ENCODE data around the gene CDH26. TPM values are rescaled to one million over a fixed set of nuclear protein-coding genes. Genes with fewer than 3 reads are reported as not detected.

CDH26 gene
- polyA plus RNA-seq, 1 donor from 2014 or later = 0.43 TPM

DNA sequence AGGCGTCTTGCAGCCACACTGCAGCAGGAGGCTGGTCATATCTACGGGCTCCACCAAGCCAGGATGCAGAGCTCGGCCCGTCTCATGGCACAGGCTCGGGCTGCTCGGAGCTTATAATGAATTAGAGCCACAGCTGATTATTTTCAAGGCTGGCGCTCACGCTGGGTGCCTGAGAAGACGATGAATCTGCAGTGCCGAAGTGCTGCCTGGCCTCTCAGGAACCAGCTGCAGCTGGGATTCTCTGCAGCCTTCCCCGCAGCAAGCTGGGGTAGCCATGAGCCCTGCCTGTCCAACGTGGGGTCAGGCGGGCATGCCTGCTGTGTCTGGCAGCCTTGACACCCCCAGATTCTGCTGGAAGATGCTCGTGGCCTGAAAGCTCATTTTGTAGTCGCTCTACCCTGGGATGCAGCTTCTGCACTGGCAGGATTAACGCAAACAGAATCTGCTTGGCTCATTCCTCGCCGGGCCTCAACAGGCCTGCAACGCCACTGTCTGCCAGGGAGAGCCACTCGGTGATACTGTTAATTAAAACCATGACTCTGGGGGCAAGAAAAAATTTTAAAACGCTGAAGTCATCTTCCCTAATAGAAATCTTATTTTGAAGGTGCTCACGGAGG, 104.3 kb downstream of the CDH26 start:
- Histone ChIP-seq H3K9ac (ENCODE audit: low read length) (no peak overlapping the region), H3F3A (ENCODE audit: insufficient read depth, low read length, poor library complexity, severe bottlenecking) (no peaks in the 10 kb centered on the region), H2AFZ (ENCODE audit: low read depth, low read length) (no peak overlapping the region), H3K27ac (ENCODE audit: low read length) (no peak overlapping the region), H3K9me2 (ENCODE audit: insufficient read depth, low read length) (no peaks in the 10 kb centered on the region), H3K4me3 (ENCODE audit: low read length) (no peak overlapping the region), H3K4me2 (ENCODE audit: low read length) (no peak overlapping the region), H3K27me3 (ENCODE audit: insufficient read depth, low read depth, low read length) (no peaks in the 10 kb centered on the region), H4K20me1 (ENCODE audit: insufficient read depth) (no peaks in the 10 kb centered on the region), H3K36me3 (ENCODE audit: insufficient read depth, low read length) (no peaks in the 10 kb centered on the region), H3K79me2 (replicated peaks; ENCODE audit: insufficient read depth, low read length) (no peaks in the 10 kb centered on the region), H3K9me3 (ENCODE audit: low read length) (no peaks in the 10 kb centered on the region)
- TF ChIP-seq MXI1 (conservative IDR thresholded peaks at IDR 0.05; ENCODE audit: poor library complexity, severe bottlenecking) = no peak
- TF ChIP-seq EZH2 (IDR thresholded peaks at IDR 0.05; ENCODE audit: borderline replicate concordance, insufficient read depth, low read length, poor library complexity, severe bottlenecking) = no peak
- no peak for TF ChIP-seq SMC3 (conservative IDR thresholded peaks at IDR 0.05; ENCODE audit: poor library complexity)
- no peak for TF ChIP-seq POLR2AphosphoS5 (IDR thresholded peaks at IDR 0.05)

DNA sequence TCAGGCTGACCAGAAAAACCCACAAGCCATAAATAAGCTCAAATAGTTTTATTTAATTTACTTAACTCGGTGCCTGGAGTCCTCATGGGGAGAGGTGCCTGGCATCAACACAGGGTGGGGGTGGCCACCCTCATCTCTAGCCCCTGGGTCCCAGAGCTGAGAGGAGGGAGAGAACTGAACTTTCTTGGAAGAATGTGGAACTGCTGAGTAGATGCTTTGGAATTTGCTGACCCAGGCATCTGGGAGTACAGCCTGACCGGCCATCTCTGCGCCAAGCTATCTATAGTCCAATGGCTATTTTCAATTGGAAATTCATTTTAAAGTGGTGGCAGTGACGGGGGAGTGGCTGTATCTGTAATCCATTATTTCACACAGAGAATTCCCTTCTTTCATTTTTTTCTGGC, 104.8 kb downstream of the CDH26 start:
- Histone ChIP-seq H3K9me2 (ENCODE audit: insufficient read depth, low read length) (no peaks in the 10 kb centered on the region), H3K4me2 (ENCODE audit: low read length) (no peak overlapping the region), H3K4me3 (ENCODE audit: low read length) (no peak overlapping the region), H3K79me2 (replicated peaks; ENCODE audit: insufficient read depth, low read length) (no peaks in the 10 kb centered on the region), H3K27me3 (ENCODE audit: insufficient read depth, low read depth, low read length) (no peaks in the 10 kb centered on the region), H2AFZ (ENCODE audit: low read depth, low read length) (no peak overlapping the region), H3K9me3 (ENCODE audit: low read length) (no peaks in the 10 kb centered on the region), H3K36me3 (ENCODE audit: insufficient read depth, low read length) (no peaks in the 10 kb centered on the region), H3K9ac (ENCODE audit: low read length) (no peak overlapping the region), H4K20me1 (ENCODE audit: insufficient read depth) (no peaks in the 10 kb centered on the region), H3K27ac (ENCODE audit: low read length) (no peak overlapping the region), H3F3A (ENCODE audit: insufficient read depth, low read length, poor library complexity, severe bottlenecking) (no peaks in the 10 kb centered on the region)
- TF ChIP-seq SMC3 (conservative IDR thresholded peaks at IDR 0.05; ENCODE audit: poor library complexity) (no peak), EZH2 (IDR thresholded peaks at IDR 0.05; ENCODE audit: borderline replicate concordance, insufficient read depth, low read length, poor library complexity, severe bottlenecking) (no peak), POLR2AphosphoS5 (IDR thresholded peaks at IDR 0.05) (no peak), EP300 (conservative IDR thresholded peaks at IDR 0.05; ENCODE audit: poor library complexity, severe bottlenecking) (no peak), TAF1 (IDR thresholded peaks at IDR 0.05; ENCODE audit: low read depth) (no peak), MXI1 (conservative IDR thresholded peaks at IDR 0.05; ENCODE audit: poor library complexity, severe bottlenecking) (no peak)

DNA sequence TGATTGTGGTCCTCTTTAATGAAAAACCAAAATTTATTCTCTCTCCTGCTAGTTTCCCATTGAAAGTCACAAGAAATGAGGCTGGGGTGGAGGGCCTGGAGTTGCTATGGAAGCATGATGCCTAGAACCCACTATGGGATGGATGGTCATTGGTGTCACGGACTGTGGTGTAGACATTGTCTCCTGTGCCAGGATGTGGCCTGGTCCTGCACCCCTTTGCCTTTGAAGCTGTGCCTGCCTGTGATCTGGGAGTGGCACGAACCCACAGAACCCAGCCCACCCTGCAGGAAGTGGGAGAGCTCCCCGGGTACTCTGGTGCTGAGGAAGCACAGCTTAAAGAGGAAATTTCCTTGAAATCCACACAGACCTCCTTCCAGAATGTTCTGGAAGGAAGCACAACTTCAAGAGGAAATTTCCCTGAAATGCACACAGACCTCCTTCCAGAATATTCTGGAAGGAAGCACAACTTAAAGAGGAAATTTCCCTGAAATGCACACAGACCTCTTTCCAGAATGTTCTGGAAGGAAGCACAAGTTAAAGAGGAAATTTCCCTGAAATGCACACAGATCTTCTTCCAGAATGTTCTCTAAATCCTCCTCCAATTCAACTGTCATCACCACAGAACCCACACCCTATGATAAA, 105.6 kb downstream of the CDH26 start:
- no peaks in the 10 kb centered on the region for H3K36me3 ChIP-seq (ENCODE audit: insufficient read depth, low read length)
- no peak overlapping the region for H3K4me2 ChIP-seq (ENCODE audit: low read length)
- H3K4me3 ChIP-seq (ENCODE audit: low read length) = no peak overlapping the region
- H3K79me2 ChIP-seq (replicated peaks; ENCODE audit: insufficient read depth, low read length) = no peaks in the 10 kb centered on the region
- H3K9me2 ChIP-seq (ENCODE audit: insufficient read depth, low read length) = no peaks in the 10 kb centered on the region
- no peaks in the 10 kb centered on the region for H3K9me3 ChIP-seq (ENCODE audit: low read length)
- H3K27me3 ChIP-seq (ENCODE audit: insufficient read depth, low read depth, low read length) = no peaks in the 10 kb centered on the region
- H4K20me1 ChIP-seq (ENCODE audit: insufficient read depth) = no peaks in the 10 kb centered on the region
- H3K27ac ChIP-seq (ENCODE audit: low read length) = no peak overlapping the region
- no peaks in the 10 kb centered on the region for H3F3A ChIP-seq (ENCODE audit: insufficient read depth, low read length, poor library complexity, severe bottlenecking)
- H2AFZ ChIP-seq (ENCODE audit: low read depth, low read length) = no peak overlapping the region
- no peak overlapping the region for H3K9ac ChIP-seq (ENCODE audit: low read length)
- TF ChIP-seq SMC3 (conservative IDR thresholded peaks at IDR 0.05; ENCODE audit: poor library complexity) (no peak), TAF1 (IDR thresholded peaks at IDR 0.05; ENCODE audit: low read depth) (no peak), RAD21 (conservative IDR thresholded peaks at IDR 0.05) (no peak), EP300 (conservative IDR thresholded peaks at IDR 0.05; ENCODE audit: poor library complexity, severe bottlenecking) (no peak), POLR2AphosphoS5 (IDR thresholded peaks at IDR 0.05) (no peak), MXI1 (conservative IDR thresholded peaks at IDR 0.05; ENCODE audit: poor library complexity, severe bottlenecking) (no peak), EZH2 (IDR thresholded peaks at IDR 0.05; ENCODE audit: borderline replicate concordance, insufficient read depth, low read length, poor library complexity, severe bottlenecking) (no peak)
- TF ChIP-seq, protein P1, sequence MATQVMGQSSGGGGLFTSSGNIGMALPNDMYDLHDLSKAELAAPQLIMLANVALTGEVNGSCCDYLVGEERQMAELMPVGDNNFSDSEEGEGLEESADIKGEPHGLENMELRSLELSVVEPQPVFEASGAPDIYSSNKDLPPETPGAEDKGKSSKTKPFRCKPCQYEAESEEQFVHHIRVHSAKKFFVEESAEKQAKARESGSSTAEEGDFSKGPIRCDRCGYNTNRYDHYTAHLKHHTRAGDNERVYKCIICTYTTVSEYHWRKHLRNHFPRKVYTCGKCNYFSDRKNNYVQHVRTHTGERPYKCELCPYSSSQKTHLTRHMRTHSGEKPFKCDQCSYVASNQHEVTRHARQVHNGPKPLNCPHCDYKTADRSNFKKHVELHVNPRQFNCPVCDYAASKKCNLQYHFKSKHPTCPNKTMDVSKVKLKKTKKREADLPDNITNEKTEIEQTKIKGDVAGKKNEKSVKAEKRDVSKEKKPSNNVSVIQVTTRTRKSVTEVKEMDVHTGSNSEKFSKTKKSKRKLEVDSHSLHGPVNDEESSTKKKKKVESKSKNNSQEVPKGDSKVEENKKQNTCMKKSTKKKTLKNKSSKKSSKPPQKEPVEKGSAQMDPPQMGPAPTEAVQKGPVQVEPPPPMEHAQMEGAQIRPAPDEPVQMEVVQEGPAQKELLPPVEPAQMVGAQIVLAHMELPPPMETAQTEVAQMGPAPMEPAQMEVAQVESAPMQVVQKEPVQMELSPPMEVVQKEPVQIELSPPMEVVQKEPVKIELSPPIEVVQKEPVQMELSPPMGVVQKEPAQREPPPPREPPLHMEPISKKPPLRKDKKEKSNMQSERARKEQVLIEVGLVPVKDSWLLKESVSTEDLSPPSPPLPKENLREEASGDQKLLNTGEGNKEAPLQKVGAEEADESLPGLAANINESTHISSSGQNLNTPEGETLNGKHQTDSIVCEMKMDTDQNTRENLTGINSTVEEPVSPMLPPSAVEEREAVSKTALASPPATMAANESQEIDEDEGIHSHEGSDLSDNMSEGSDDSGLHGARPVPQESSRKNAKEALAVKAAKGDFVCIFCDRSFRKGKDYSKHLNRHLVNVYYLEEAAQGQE (IDR thresholded peaks at IDR 0.05; ENCODE audit: borderline replicate concordance) = no peak
- TF ChIP-seq, protein P2, sequence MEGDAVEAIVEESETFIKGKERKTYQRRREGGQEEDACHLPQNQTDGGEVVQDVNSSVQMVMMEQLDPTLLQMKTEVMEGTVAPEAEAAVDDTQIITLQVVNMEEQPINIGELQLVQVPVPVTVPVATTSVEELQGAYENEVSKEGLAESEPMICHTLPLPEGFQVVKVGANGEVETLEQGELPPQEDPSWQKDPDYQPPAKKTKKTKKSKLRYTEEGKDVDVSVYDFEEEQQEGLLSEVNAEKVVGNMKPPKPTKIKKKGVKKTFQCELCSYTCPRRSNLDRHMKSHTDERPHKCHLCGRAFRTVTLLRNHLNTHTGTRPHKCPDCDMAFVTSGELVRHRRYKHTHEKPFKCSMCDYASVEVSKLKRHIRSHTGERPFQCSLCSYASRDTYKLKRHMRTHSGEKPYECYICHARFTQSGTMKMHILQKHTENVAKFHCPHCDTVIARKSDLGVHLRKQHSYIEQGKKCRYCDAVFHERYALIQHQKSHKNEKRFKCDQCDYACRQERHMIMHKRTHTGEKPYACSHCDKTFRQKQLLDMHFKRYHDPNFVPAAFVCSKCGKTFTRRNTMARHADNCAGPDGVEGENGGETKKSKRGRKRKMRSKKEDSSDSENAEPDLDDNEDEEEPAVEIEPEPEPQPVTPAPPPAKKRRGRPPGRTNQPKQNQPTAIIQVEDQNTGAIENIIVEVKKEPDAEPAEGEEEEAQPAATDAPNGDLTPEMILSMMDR (IDR thresholded peaks at IDR 0.05; ENCODE audit: poor library complexity, severe bottlenecking) = no peak

All from neural cell (in vitro differentiated cells).